Activated CD4-positive, alpha-beta memory T cell treated with anti-CD3 and anti-CD28 coated beads, Interleukin-2, amount 10 ng/mL, durations not matched to agents 7 days and 5 days (primary cell): ENCODE results near the gene MAP2K7. TPM values are rescaled to one million over a fixed set of nuclear protein-coding genes. Genes with fewer than 3 reads are reported as not detected.
"Not testable (repeated sequence)": the region's sequence is repeated elsewhere in the genome, so short reads cannot be mapped to it uniquely, and the experiment has no call there.

ENCODE experiments used
- CTCF ChIA-PET: fragments of 350-600 bp; sonication (Branson Sonifier 250); formaldehyde crosslinking; loops from one replicate; lab custom pipeline; 2021; ENCODE audit warnings: antibody characterized with exemption, inconsistent platforms; lab: Charles Lee
- POLR2A ChIA-PET: fragments of 350-600 bp; sonication (Branson Sonifier 250); formaldehyde crosslinking; loops from one replicate; lab custom pipeline; 2021; ENCODE audit warnings: antibody characterized with exemption; lab: Charles Lee
- DNase-seq: peaks from one replicate; pipeline ENCODE4 v3.0.0-alpha.2; 2020
- H3K27ac Mint-ChIP-seq: one replicate; pipeline ENCODE4 v1.8.0; 2021; ENCODE audit warnings: mild to moderate bottlenecking, mixed read lengths
- H3K27me3 Mint-ChIP-seq: one replicate; pipeline ENCODE4 v1.8.0; 2021; ENCODE audit warnings: mixed read lengths
- H3K36me3 Mint-ChIP-seq: one replicate; pipeline ENCODE4 v1.8.0; 2021; ENCODE audit warnings: low read depth, mixed read lengths
- H3K4me1 Mint-ChIP-seq: one replicate; pipeline ENCODE4 v1.8.0; 2021; ENCODE audit warnings: mixed read lengths
- H3K4me3 Mint-ChIP-seq: one replicate; pipeline ENCODE4 v1.8.0; 2021; ENCODE audit warnings: mild to moderate bottlenecking, mixed read lengths
- H3K9me3 Mint-ChIP-seq: one replicate; pipeline ENCODE4 v1.8.0; 2021; ENCODE audit warnings: mixed read lengths
- total RNA-seq, 2 experiments: library from RNA; stranded (reverse); gene quantifications; one replicate each; pipeline ENCODE4 v1.2.3, GENCODE V29; 2021

MAP2K7 gene
- total RNA-seq, 2 experiments from 2014 or later = 42.6 to 42.9 TPM

DNA sequence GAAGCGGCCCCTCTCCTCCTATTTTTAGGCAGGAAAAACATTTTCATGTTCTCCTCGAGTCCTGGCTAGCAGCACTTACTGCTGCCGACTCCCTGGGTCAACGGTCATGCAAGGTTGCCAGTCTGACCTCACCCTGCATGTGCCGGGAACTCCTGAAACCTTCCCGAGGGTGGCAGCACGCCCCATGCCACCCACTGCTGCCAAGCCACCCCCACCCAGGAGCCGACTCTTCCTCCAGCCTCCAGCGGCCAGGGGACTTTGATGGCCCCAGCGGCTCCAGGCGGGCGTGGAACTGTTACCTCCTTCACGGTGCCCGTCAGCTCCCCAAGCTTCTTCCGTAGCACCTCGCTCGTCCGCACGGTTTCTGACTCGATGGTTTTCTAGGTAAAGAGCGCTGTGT is 31.1 kb downstream of the MAP2K7 start:
- no peak overlapping the region for H3K4me3 Mint-ChIP-seq
- no peaks in the 10 kb centered on the region for H3K27me3 Mint-ChIP-seq
- CTCF ChIA-PET = interaction anchor here (0.7 kb wide), 1 partner anchor 97 kb away, joined by 4 read pairs; no protein-coding TSS in a partner anchor
- H3K27ac Mint-ChIP-seq = no peak overlapping the region
- no peaks in the 10 kb centered on the region for H3K9me3 Mint-ChIP-seq
- DNase-seq = no peak
- H3K4me1 Mint-ChIP-seq = peaks cover 3% of the 10 kb centered on the region
- peaks cover 29% of the 10 kb centered on the region for H3K36me3 Mint-ChIP-seq
- POLR2A ChIA-PET = interaction anchor here (1.8 kb wide), 1 partner anchor 9 kb away, joined by 6 read pairs; the partner anchor contains the start of gene TIMM44

DNA sequence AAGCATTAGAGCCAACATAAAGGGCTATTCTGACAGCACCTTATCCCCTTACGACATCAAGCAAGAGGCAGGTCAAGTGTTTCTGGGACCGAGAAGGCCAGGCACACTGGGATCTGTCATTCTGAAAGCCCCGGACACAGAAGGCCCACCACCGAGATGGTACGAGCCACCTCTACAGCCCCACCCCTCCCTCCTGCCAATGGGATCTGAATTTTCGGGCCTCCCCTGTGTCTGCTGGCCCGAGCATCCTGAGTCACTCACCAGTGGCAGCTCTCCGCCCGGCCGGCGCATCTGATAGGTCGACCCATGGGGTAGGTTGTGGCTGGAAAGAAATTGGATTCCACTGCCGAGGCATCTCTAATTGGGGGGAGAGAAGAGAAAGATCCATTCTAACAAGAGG is 37.2 kb downstream of the MAP2K7 start:
- Mint-ChIP-seq H3K9me3 (no peaks in the 10 kb centered on the region), H3K27me3 (no peaks in the 10 kb centered on the region), H3K4me3 (peak overlapping the region; percentile 24), H3K27ac (no peak overlapping the region), H3K36me3 (peaks cover 22% of the 10 kb centered on the region), H3K4me1 (peaks cover 40% of the 10 kb centered on the region)
- POLR2A ChIA-PET = no interaction called here
- DNase-seq = no peak
- CTCF ChIA-PET = interaction anchor here (1.0 kb wide), 1 partner anchor 10 kb away, joined by 3 read pairs; no protein-coding TSS in a partner anchor

DNA sequence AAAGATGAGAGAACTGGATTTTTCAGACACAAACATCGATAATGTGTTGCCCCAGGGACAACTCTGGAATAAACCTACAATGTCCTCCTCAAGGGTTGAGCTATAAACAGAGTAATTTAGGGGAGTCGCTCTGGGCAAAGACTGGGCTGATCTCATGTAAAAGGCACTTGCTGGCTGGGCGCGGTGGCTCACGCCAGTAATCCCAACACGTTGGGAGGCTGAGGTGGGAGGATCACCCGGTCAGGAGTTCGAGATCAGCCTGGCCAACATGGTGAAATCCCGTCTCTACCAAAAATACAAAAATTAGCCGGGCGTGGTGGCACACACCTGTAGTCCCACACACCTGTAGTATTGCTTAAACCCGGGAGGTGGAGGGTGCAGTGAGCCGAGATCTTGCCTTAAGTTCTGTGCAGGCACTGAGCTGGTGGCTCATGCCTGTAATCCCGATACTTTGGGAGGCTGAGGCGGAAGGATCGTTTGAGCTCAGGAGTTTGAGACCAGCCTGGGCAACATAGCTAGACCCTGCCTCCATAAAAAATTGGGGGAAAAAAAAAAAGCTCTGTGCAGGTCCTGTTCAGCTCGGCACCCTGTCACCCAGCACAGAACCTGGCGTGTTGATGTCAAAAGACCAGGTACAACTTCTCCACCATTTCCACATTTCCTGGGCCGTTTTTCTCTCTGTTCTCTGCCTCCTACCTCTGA is 38.4 kb downstream of the MAP2K7 start:
- no peaks in the 10 kb centered on the region for H3K9me3 Mint-ChIP-seq
- no peaks in the 10 kb centered on the region for H3K27me3 Mint-ChIP-seq
- H3K4me1 Mint-ChIP-seq = peaks cover 40% of the 10 kb centered on the region
- ChIA-PET CTCF (interaction anchor here (1.0 to 2.9 kb wide), 3 partner anchors 12 to 22 kb away, joined by 4 to 26 read pairs (median 5); partner anchors contain the start of gene SNAPC2), POLR2A (interaction anchor here (1.2 to 2.7 kb wide), 3 partner anchors 11 to 15 kb away, joined by 4 to 11 read pairs (median 9); no protein-coding TSS in a partner anchor)
- no peak for DNase-seq
- H3K27ac Mint-ChIP-seq = peak overlapping the region; percentile 59
- H3K36me3 Mint-ChIP-seq = peaks cover 18% of the 10 kb centered on the region
- H3K4me3 Mint-ChIP-seq = peak overlapping the region; percentile 83

DNA sequence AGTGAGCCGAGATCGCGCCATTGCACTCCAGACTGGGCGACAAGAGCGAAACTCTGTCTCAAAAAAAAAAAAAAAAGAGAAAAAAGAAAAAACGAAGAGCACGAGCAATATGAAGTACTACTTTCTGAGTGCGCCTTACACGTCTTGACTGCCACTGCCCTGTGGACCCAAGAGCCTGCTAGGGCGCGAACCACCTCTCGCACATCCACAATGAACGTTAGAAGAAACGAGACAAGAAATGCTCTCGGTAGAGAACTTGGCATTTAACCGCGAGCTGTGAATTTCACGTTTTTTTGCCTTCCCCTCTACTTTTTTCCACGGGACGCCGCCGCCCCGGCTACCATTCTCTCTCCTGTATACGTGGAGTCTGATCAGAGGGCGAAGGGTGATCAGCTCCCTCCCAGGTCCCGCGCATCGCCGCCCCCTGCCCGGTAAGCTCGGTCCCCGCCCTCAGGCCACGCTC is 39.3 kb downstream of the MAP2K7 start:
- Mint-ChIP-seq H3K4me1 (peaks cover 40% of the 10 kb centered on the region), H3K36me3 (peaks cover 15% of the 10 kb centered on the region), H3K27ac (peak overlapping the region; percentile 85), H3K9me3 (no peaks in the 10 kb centered on the region), H3K4me3 (peak overlapping the region; percentile 83), H3K27me3 (no peaks in the 10 kb centered on the region)
- ChIA-PET POLR2A (interaction anchor here (1.0 to 2.9 kb wide), 10 partner anchors 9 to 565 kb away, joined by 3 to 26 read pairs (median 6); partner anchors contain the start of genes ELAVL1, MAP2K7 and SNAPC2), CTCF (interaction anchor here (0.5 to 3.1 kb wide), 25 partner anchors 9 to 268 kb away, joined by 3 to 49 read pairs (median 6); partner anchors contain the start of genes CERS4, ELAVL1, MAP2K7 and SNAPC2)
- DNase-seq = no peak

DNA sequence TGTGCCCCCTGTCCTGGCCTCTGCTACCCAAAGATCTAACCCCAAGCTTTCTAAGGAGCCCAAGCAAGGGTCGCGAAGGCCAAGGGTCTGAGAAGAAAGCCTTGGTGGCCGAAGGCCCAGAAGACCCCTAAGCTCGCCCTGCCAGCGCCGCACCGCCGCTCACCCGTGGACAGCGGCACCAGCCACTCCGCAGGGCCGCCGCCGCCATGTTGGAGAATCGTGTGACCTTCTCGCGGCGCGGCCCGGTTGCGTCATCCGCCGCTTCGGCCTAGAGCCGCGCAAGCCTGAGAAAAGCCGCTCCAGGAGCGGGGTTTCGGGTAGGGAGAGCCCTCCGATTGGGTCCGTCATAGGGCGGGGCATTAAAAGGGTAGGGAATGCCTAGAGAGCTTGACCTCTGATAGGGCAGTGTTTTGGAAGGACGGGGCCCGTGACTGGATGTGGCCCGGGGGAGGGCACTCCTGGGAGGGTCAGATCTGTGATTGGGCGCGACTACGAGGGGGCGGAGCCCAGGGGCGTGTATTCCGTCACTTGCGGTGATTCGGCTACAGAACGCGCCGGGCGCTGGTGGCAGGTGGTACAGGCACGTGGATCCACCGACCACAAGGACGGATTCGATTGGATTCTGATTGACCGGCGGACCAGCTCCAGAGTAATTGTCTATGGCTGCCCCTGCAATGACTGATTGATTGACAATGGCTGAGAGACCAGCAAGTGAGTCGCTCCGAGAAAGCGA is 39.9 kb downstream of the MAP2K7 start, which contains the start of gene TIMM44:
TSS of gene TIMM44 (minus strand) at position 223 of the 733 bp plus-strand sequence. CDS start at position 208, 15 bp downstream.
- CTCF ChIA-PET = interaction anchor here (0.5 to 3.1 kb wide), 39 partner anchors 9 to 375 kb away, joined by 3 to 49 read pairs (median 4); partner anchors contain the start of genes CCL25, CERS4, ELAVL1 and MAP2K7
- H3K4me3 Mint-ChIP-seq = peak within 1 kb of the TSS; percentile 83
- peak; percentile 99 for DNase-seq
- H3K36me3 Mint-ChIP-seq = peaks cover 13% of the 10 kb centered on the region
- H3K27ac Mint-ChIP-seq = peak within 1 kb of the TSS; percentile 85
- H3K4me1 Mint-ChIP-seq = peaks cover 40% of the 10 kb centered on the region
- H3K27me3 Mint-ChIP-seq = no peaks in the 10 kb centered on the region
- H3K9me3 Mint-ChIP-seq = no peaks in the 10 kb centered on the region
- POLR2A ChIA-PET = interaction anchor here (0.7 to 2.9 kb wide), 18 partner anchors 8 to 565 kb away, joined by 3 to 26 read pairs (median 4); partner anchors contain the start of genes CERS4, CTXN1, ELAVL1 and MAP2K7

DNA sequence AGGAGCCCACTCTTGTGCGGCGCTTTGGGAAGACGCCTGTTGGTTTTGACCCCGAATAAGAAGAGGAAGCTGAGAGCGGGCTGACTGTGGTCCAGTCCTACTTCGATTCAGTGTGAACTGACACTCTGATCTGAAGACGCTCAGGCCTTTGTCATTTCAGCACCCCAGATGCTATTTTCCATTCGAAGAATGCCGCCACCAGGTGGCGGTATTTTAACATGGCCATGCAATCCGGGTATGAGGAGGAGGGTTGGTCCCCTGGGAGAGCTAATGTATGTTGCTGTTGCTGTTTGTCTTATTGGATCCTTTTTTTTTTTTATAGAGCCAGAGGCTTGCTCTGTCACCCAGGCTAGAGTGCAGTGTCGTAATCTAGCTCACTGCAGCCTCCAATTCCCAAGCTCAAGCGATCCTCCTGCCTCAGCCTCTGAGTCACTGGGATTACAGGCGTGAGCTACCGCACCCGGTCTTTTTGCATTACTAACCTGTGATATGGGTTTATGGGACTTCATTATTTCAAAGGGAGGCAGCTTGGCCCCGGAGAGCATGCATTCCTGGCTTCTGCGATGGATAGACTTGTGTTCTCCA is 40.6 kb downstream of the MAP2K7 start:
- DNase-seq = peak; percentile 88
- ChIA-PET CTCF (interaction anchor here (0.6 to 3.1 kb wide), 44 partner anchors 8 to 412 kb away, joined by 3 to 49 read pairs (median 4); partner anchors contain the start of genes CCL25, ELAVL1, MAP2K7 and SNAPC2), POLR2A (interaction anchor here (0.7 to 2.9 kb wide), 17 partner anchors 8 to 564 kb away, joined by 3 to 26 read pairs (median 4); partner anchors contain the start of genes CERS4, CTXN1, ELAVL1 and MAP2K7)
- Mint-ChIP-seq H3K27ac (peak overlapping the region; percentile 85), H3K36me3 (peaks cover 9% of the 10 kb centered on the region), H3K4me1 (peaks cover 37% of the 10 kb centered on the region), H3K4me3 (peak overlapping the region; percentile 83), H3K27me3 (no peaks in the 10 kb centered on the region), H3K9me3 (no peaks in the 10 kb centered on the region)

DNA sequence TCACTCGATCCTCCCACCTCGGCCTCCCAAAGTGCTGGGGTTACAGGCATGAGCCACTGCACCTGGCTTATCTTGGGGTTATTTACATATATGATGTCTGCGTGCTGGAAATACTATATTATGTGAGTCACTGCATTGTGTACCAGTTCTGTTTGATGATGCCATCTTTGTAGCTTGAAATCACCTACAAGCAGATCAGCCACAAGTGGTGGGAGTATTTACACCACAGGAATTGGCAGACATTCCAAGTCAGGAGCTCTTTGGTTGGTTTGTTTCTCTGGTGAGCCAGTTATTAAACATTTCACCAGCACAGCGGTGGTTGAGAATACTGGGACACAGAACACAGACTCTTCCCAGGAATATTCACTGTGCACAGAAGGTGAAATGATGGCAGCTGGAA is 44.3 kb downstream of the MAP2K7 start:
- DNase-seq = no peak
- Mint-ChIP-seq H3K27ac (no peak overlapping the region), H3K4me3 (no peak overlapping the region), H3K4me1 (peaks cover 16% of the 10 kb centered on the region), H3K9me3 (no peaks in the 10 kb centered on the region), H3K27me3 (no peaks in the 10 kb centered on the region), H3K36me3 (no peaks in the 10 kb centered on the region)
- ChIA-PET CTCF (no interaction called here), POLR2A (no interaction called here)

DNA sequence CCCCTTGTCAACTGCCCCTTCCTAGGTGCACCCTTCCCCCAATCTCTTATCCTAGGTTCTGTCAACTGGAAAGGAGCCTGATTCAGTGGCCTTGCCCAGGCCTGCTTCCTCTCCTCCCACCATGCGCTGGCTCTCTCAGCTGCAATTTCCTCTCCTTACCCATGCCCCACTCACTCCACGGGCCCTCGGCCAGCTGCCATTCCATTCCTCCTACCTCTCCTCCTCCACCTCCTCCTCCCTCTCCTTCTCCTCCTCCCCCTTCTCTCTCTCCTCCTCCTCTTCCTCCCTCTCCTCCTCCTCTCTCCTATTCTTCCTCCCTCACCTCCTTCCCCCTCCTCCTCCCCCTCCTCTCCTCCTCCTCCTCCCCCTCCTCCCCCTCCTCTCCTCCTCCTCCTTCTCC is 49.4 kb downstream of the MAP2K7 start:
- H3K9me3 Mint-ChIP-seq = no peaks in the 10 kb centered on the region
- no peaks in the 10 kb centered on the region for H3K36me3 Mint-ChIP-seq
- no peak overlapping the region for H3K27ac Mint-ChIP-seq
- ChIA-PET POLR2A (interaction anchor here (1.2 to 1.5 kb wide), 2 partner anchors 9 to 368 kb away, joined by 3 read pairs; no protein-coding TSS in a partner anchor), CTCF (no interaction called here)
- H3K4me1 Mint-ChIP-seq = no peaks in the 10 kb centered on the region
- no peak overlapping the region for H3K4me3 Mint-ChIP-seq
- no peaks in the 10 kb centered on the region for H3K27me3 Mint-ChIP-seq
- no peak for DNase-seq

DNA sequence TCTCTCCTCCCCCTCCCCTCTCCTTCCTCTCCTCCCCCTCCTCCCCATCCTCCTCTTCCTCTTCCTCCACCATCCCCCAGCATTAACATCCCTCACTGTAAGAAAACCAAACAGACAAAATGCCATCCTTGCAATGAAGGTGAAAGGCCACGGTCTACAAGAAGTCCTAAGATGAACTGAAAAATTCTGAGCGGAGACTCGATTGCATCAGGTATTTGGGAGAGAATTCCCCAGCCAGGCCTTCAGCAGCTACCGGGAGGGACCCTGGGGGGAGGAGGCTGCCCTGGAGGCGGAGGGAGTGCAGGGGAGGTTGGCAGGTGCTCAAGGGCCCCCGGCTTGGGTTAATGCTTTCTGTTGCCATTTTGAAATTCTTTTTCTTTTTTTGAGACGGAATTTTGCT is 49.9 kb downstream of the MAP2K7 start:
- ChIA-PET POLR2A (interaction anchor here (1.5 kb wide), 1 partner anchor 367 kb away, joined by 3 read pairs; no protein-coding TSS in a partner anchor), CTCF (interaction anchor here (1.0 kb wide), 1 partner anchor 9 kb away, joined by 5 read pairs; no protein-coding TSS in a partner anchor)
- DNase-seq = no peak
- Mint-ChIP-seq H3K36me3 (no peaks in the 10 kb centered on the region), H3K27me3 (no peaks in the 10 kb centered on the region), H3K27ac (no peak overlapping the region), H3K9me3 (no peaks in the 10 kb centered on the region), H3K4me3 (no peak overlapping the region), H3K4me1 (no peaks in the 10 kb centered on the region)

DNA sequence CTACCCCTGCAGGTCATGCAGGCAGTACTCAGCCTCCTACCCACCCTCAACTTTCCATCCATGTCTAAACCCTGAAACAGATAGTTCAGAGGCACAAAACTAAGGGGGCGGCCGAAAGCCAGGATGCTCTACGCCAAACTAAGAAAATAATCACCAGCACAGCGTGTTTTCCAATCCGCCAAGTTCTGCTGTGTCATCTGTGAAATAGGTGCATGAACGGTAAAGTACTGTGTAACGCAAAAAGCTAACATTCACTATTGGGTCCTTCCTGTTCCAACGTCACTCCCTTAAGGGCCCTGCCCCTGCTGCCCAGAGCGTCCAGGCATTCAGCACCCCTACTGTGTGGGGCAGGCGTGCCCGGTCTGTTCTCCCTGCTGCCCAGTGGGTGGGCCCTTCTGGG is 52.0 kb downstream of the MAP2K7 start:
- H3K27me3 Mint-ChIP-seq = no peaks in the 10 kb centered on the region
- H3K4me3 Mint-ChIP-seq = no peak overlapping the region
- ChIA-PET CTCF (no interaction called here), POLR2A (no interaction called here)
- H3K36me3 Mint-ChIP-seq = peaks cover under 1% of the 10 kb centered on the region
- H3K9me3 Mint-ChIP-seq = no peaks in the 10 kb centered on the region
- H3K27ac Mint-ChIP-seq = no peak overlapping the region
- no peak for DNase-seq
- no peaks in the 10 kb centered on the region for H3K4me1 Mint-ChIP-seq

DNA sequence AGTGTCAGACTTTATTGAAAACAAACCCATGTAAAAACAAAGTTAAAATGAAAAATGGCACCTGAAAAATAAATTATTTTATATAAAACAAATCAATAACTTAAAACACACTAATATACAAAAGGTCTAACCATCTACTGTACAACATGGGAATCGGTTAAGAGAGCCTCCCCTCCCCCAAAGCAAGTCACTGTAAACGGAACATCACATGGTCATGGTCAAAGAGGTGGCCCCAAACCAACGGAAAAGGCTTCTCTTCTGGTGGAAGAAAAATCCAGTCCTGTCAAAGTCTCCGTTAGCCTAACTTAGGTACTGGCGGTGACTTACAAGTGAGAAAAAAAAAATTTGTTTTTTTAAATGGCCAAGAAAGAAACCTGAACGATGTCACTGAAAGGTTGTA is 55.5 kb downstream of the MAP2K7 start:
- Mint-ChIP-seq H3K4me3 (no peak overlapping the region), H3K4me1 (no peaks in the 10 kb centered on the region), H3K9me3 (no peaks in the 10 kb centered on the region), H3K27me3 (no peaks in the 10 kb centered on the region), H3K27ac (no peak overlapping the region), H3K36me3 (peaks cover 14% of the 10 kb centered on the region)
- no peak for DNase-seq
- POLR2A ChIA-PET = no interaction called here
- CTCF ChIA-PET = interaction anchor here (1.2 kb wide), 1 partner anchor 15 kb away, joined by 4 read pairs; the partner anchor contains the start of gene TIMM44

DNA sequence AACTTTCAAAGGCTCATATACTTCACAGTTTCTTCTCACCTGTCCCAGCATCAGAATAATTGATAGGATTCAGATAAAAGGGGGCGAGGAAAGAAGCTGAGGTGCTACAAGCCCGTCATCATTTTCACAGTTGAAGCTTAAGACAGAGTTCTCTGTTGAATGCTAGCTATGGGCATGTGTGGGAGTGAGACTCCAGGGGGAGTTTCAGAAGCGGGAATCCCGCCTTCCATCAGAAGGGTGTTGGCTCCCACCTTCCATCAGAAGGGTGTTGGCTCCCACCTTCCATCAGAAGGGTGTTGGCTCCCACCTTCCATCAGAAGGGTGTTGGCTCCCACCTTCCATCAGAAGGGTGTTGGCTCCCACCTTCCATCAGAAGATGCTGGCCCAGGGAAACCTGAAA is 57.4 kb downstream of the MAP2K7 start:
- H3K9me3 Mint-ChIP-seq, POLR2A ChIA-PET, H3K4me3 Mint-ChIP-seq, H3K27me3 Mint-ChIP-seq, DNase-seq, H3K27ac Mint-ChIP-seq, H3K4me1 Mint-ChIP-seq: not testable (repeated sequence)
- H3K36me3 Mint-ChIP-seq = peaks cover 14% of the 10 kb centered on the region
- CTCF ChIA-PET = interaction anchor here (1.3 kb wide), 1 partner anchor 17 kb away, joined by 7 read pairs; the partner anchor contains the start of gene TIMM44
